HepG2 (cell line): ENCODE measurements around the gene MYO18A. TPM values are rescaled to one million over a fixed set of nuclear protein-coding genes. Genes with fewer than 3 reads are reported as not detected.

Experiments used
- ATAC-seq: fragments of 200-7000 bp; cut with Tn5 transposase; 3 replicates; pipeline ENCODE4 v1.9.1; 2020; ENCODE audit warnings: mild to moderate bottlenecking, moderate library complexity
- BruUV-seq: library from RNA; stranded (reverse); fragments of 400-500 nt; replicated peaks from 2 replicates; lab custom pipeline; 2021; lab: Mats Ljungman, UMichigan
- CTCF ChIA-PET: fragments of 300-600 bp; formaldehyde crosslinking; extraction: SDS; loops from one replicate; lab custom pipeline; 2021; ENCODE audit warnings: low total read pairs, inconsistent platforms, low intra/inter-chr PET ratio; lab: Yijun Ruan, JAX
- POLR2A ChIA-PET: fragments of 350-600 bp; sonication (Branson Sonifier 250); formaldehyde crosslinking; loops from one replicate; lab custom pipeline; 2020; ENCODE audit warnings: antibody characterized with exemption, inconsistent platforms; lab: Yijun Ruan, JAX
- DNase-seq: peaks from one replicate; pipeline ENCODE4 v3.0.0-alpha.2; 2015; ENCODE audit warnings: low spot score
- FAIRE-seq: peaks from 3 replicates; lab custom pipeline; 2011; peaks lifted over from hg19 to GRCh38; lab: Jason Lieb, UNC
- H2AFZ ChIP-seq: one replicate; pipeline ENCODE4 v1.6.1; 2011; ENCODE audit warnings: low read length, inconsistent platforms
- H3K27ac ChIP-seq: fragments of 300-600 bp; 3 replicates; pipeline ENCODE4 v1.8.0; 2011; ENCODE audit warnings: mixed run types, mild to moderate bottlenecking, mixed read lengths, low read length, inconsistent platforms; ENCODE audit not compliant: insufficient read depth; ENCODE audit errors: extremely low read length
- H3K27me3 ChIP-seq, 2 experiments: fragments of 200-600 bp in 1 of 2; 2 replicates in 1 of 2; 3 replicates in 1 of 2; pipeline versions ENCODE4 v1.6.0 to v1.8.0; 2011; ENCODE audit warnings: low read length in 2 of 2, mild to moderate bottlenecking in 2 of 2, moderate library complexity in 2 of 2, inconsistent platforms in 1 of 2; ENCODE audit not compliant: insufficient read depth in 2 of 2, control insufficient read depth in 1 of 2
- H3K36me3 ChIP-seq, 2 experiments: fragments of 200-600 bp in 1 of 2; replicated peaks in 1 of 2; 2 replicates in 1 of 2; 3 replicates in 1 of 2; pipeline versions ENCODE4 v1.5.1 to v1.8.0; 2011; ENCODE audit warnings: low read length in 2 of 2, inconsistent platforms in 1 of 2; ENCODE audit not compliant: insufficient read depth in 2 of 2, control insufficient read depth in 1 of 2
- H3K4me1 ChIP-seq: 2 replicates; pipeline ENCODE4 v1.5.1; 2012; ENCODE audit warnings: low read length, inconsistent platforms; ENCODE audit not compliant: insufficient read depth
- H3K4me2 ChIP-seq: 2 replicates; pipeline ENCODE4 v1.6.0; 2011; ENCODE audit warnings: low read depth, low read length, inconsistent platforms
- H3K4me3 ChIP-seq, 3 experiments: fragments of 200-600 bp in 1 of 3; sonication (generic), shearing (Covaris generic) in 1 of 3; replicated peaks in 1 of 3; 2 replicates each; pipeline ENCODE4 v1.5.1; 2011 to 2016; ENCODE audit warnings: low read length in 3 of 3, inconsistent platforms in 2 of 3, low read depth in 2 of 3, mild to moderate bottlenecking in 2 of 3, control low read depth in 1 of 3, mixed read lengths in 1 of 3; ENCODE audit not compliant: insufficient read depth in 1 of 3
- H3K79me2 ChIP-seq: one replicate; pipeline ENCODE4 v1.6.1; 2011; ENCODE audit warnings: low read length, inconsistent platforms; ENCODE audit not compliant: insufficient read depth
- H3K9ac ChIP-seq: 2 replicates; pipeline ENCODE4 v1.6.0; 2011; ENCODE audit warnings: mild to moderate bottlenecking, low read depth, low read length, inconsistent platforms; ENCODE audit not compliant: insufficient read depth
- H3K9me3 ChIP-seq: 2 replicates; pipeline ENCODE4 v1.5.1; 2012; ENCODE audit warnings: mild to moderate bottlenecking, low read length
- H4K20me1 ChIP-seq: 2 replicates; pipeline ENCODE4 v1.6.0; 2011; ENCODE audit warnings: inconsistent platforms, mild to moderate bottlenecking, low read length, moderate library complexity; ENCODE audit not compliant: insufficient read depth
- AGO2 ChIP-seq: fragments of 200-400 bp; formaldehyde crosslinking; optimal IDR thresholded peaks from 2 replicates; pipeline ENCODE3; 2017; ENCODE audit warnings: mild to moderate bottlenecking, low read depth, low read length, moderate library complexity
- CREM ChIP-seq, 2 experiments: sonication (generic) in 1 of 2; formaldehyde crosslinking in 1 of 2; IDR thresholded peaks; 2 replicates each; pipeline versions ENCODE4 v1.4.0 to v1.6.1; 2016 to 2020; ENCODE audit warnings: antibody characterized with exemption in 1 of 2, mild to moderate bottlenecking in 1 of 2, missing genetic modification reagents in 1 of 2
- HDAC2 ChIP-seq: sonication (generic); formaldehyde crosslinking; IDR thresholded peaks from 2 replicates; pipeline ENCODE4 v1.4.0; 2020; ENCODE audit warnings: missing genetic modification reagents
- HMG20B ChIP-seq: conservative IDR thresholded peaks from 2 replicates; pipeline ENCODE4 v1.6.1; 2016; ENCODE audit warnings: missing genetic modification reagents, missing compliant biosample characterization
- MZF1 ChIP-seq: sonication (generic); formaldehyde crosslinking; IDR thresholded peaks from 2 replicates; pipeline ENCODE4 v1.8.1; 2023; ENCODE audit warnings: mild to moderate bottlenecking, missing genetic modification reagents, borderline replicate concordance
- RARG ChIP-seq: sonication (generic); formaldehyde crosslinking; IDR thresholded peaks from 2 replicates; pipeline ENCODE4 v1.4.0; 2020; ENCODE audit warnings: low read depth, mild to moderate bottlenecking, missing genetic modification reagents
- SALL2 ChIP-seq: sonication (generic); formaldehyde crosslinking; IDR thresholded peaks from 2 replicates; pipeline ENCODE4 v1.8.1; 2023; ENCODE audit warnings: mild to moderate bottlenecking, missing genetic modification reagents, inconsistent platforms
- SIX4 ChIP-seq: sonication (generic); formaldehyde crosslinking; IDR thresholded peaks from 2 replicates; pipeline ENCODE4 v1.4.0; 2020; ENCODE audit warnings: missing genetic modification reagents
- SMAD9 ChIP-seq: sonication (generic); formaldehyde crosslinking; IDR thresholded peaks from 2 replicates; pipeline ENCODE4 v1.5.1; 2020; ENCODE audit warnings: mild to moderate bottlenecking, missing genetic modification reagents
- SMARCE1 ChIP-seq: fragments of 450-650 bp; IDR thresholded peaks from 2 replicates; pipeline ENCODE4 v1.6.1; 2017; ENCODE audit warnings: borderline replicate concordance
- ZNF552 ChIP-seq: sonication (generic); formaldehyde crosslinking; IDR thresholded peaks from 2 replicates; pipeline ENCODE4 v1.9.0; 2022; ENCODE audit warnings: missing genetic modification reagents, mild to moderate bottlenecking, borderline replicate concordance
- ZNF558 ChIP-seq: sonication (generic); formaldehyde crosslinking; IDR thresholded peaks from 2 replicates; pipeline ENCODE4 v1.9.0; 2022; ENCODE audit warnings: mild to moderate bottlenecking, missing genetic modification reagents, borderline replicate concordance
- ZNF562 ChIP-seq: sonication (generic); formaldehyde crosslinking; IDR thresholded peaks from 2 replicates; pipeline ENCODE4 v1.8.0; 2022; ENCODE audit warnings: missing genetic modification reagents, borderline replicate concordance
- ZNF773 ChIP-seq: sonication (generic); formaldehyde crosslinking; IDR thresholded peaks from 2 replicates; pipeline ENCODE4 v1.4.0; 2020; ENCODE audit warnings: missing genetic modification reagents, borderline replicate concordance
- ZNF841 ChIP-seq: sonication (generic); formaldehyde crosslinking; IDR thresholded peaks from 2 replicates; pipeline ENCODE4 v1.8.1; 2023; ENCODE audit warnings: missing genetic modification reagents, borderline replicate concordance
- ZNF850 ChIP-seq: sonication (generic); formaldehyde crosslinking; conservative IDR thresholded peaks from 2 replicates; pipeline ENCODE4 v1.9.0; 2021; ENCODE audit warnings: mild to moderate bottlenecking, missing genetic modification reagents
- WGBS: methylation state at CpG from one replicate; pipeline ENCODE4 v1.1.6; 2017; ENCODE audit warnings: low lambda C conversion rate; 5-methylcytosine and 5-hydroxymethylcytosine counted together
- in situ Hi-C: cut with HindIII; loops from 2 replicates; pipeline ENCODE4 v1.10.0; 2017; ENCODE audit warnings: low pct_unique_long_range_greater_than_20kb; ENCODE audit not compliant: extremely low pct_ligation_motif_present
- intact Hi-C: fragments of 100-400 bp; cut with micrococcal nuclease; formaldehyde crosslinking; loops from one replicate; pipeline ENCODE4 v1.10.0; 2022; ENCODE audit not compliant: unreplicated experiment
- polyA plus RNA-seq, 8 experiments: library from polyadenylated mRNA; depleted of rRNA in 3 of 8; stranded (reverse) in 7 of 8; unstranded in 1 of 8; fragments of >200 nt; fragmentation: Illumina TruSeq in 4 of 8; extraction: Trizol in 4 of 8; gene quantifications; 2 replicates each; pipeline versions ENCODE4 v1.2.1 to v1.2.3, GENCODE V29; 2011 to 2016; ENCODE audit warnings: low read depth in 4 of 8, missing spikeins in 1 of 8, mixed read lengths in 1 of 8; ENCODE audit not compliant: insufficient read depth in 1 of 8
- total RNA-seq, 5 experiments: library from RNA; depleted of rRNA; stranded (reverse); fragments of >200 nt; fragmentation: Illumina TruSeq; extraction: Trizol; gene quantifications; 2 replicates each; pipeline ENCODE4 v1.2.3, GENCODE V29; 2016; ENCODE audit warnings: low read depth in 1 of 5
- TF ChIP-seq, protein P1 (sequence below): sonication (generic); formaldehyde crosslinking; IDR thresholded peaks from 2 replicates; pipeline ENCODE4 v1.9.0; 2021; ENCODE audit warnings: missing genetic modification reagents, borderline replicate concordance

Gene MYO18A
- total and polyA plus RNA-seq, 2 of the 13 experiments (the other 11 are each of a cell fraction or from before 2014, with no cell fraction given) = 16.8 to 24.8 TPM

DNA sequence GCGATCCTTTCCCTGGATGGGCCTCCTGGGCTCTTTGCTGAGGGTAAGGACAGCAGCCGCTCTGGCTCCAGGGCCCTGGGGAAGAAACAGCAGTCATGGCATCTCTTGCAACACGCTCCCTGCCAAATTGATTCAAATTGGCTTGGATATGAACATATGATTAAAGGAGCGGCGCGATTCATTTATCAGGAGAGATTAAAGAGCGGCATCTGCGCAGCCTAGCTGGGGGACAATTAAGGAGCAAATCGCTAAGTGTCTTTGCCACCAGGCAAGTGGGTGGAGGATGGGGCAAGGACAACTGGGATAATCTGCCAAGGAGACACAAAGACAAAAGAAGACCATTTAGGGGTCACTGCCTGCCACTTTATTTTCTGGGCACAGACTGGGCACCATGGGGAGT, 109.4 kb downstream of the MYO18A start:
- no peak overlapping the region for H3K4me2 ChIP-seq
- CTCF ChIA-PET = no interaction called here
- no peak; the same call in 2 of the 3 replicates for ATAC-seq

DNA sequence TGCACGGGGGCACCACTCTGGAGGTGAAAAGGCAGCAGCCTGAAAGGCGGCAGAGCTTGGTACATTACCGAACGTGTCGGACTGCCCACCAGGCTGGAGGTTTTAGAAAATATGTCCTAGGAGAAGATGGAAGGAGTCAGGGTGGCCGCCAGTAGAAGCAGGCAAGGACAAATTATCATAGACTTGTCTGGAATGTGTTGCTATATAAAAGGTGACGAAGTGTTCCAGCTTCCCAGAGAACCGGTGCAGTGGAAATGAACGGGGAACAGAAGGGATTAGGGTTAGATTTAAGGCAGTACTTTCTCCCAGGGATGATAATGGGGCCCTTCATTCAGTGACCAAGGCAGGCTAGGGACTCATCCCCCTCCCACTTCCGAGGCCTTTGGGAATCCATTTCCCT, 109.9 kb downstream of the MYO18A start:
- no TSS peak for BruUV-seq
- ATAC-seq (no peak), DNase-seq (no peak), FAIRE-seq (no peak)
- H3K9me3 ChIP-seq = no peaks in the 10 kb centered on the region
- ChIA-PET CTCF (no interaction called here), POLR2A (no interaction called here)
- no peaks in the 10 kb centered on the region for H3K36me3 ChIP-seq
- H3K79me2 ChIP-seq = no peaks in the 10 kb centered on the region
- no peak overlapping the region for H3K4me2 ChIP-seq
- 0 out of 2 replicates have a peak, but pooled peaks cover 4% of the 10 kb centered on the region for H4K20me1 ChIP-seq
- H3K4me1 ChIP-seq = peaks cover under 1% of the 10 kb centered on the region; the same call in 1 of the 2 replicates
- no peak overlapping the region for H3K9ac ChIP-seq
- H3K27me3 ChIP-seq = no peaks in the 10 kb centered on the region
- 74% methylated on average over 10 of the region's 10 CpGs for WGBS
- no peak overlapping the region for H2AFZ ChIP-seq
- no peak overlapping the region for H3K27ac ChIP-seq
- in situ Hi-C loops = no loop called here
- H3K4me3 ChIP-seq = no peak overlapping the region
- intact Hi-C loops = loop anchor here (10.0 kb wide), 1 partner anchor 106 kb away; no protein-coding TSS in a partner anchor
- TF ChIP-seq ZNF558 (CRISPR knock-in tag) (no peak), RARG (CRISPR knock-in tag) (no peak), ZNF841 (CRISPR knock-in tag) (no peak), HDAC2 (CRISPR knock-in tag) (no peak), ZNF562 (no peak), SALL2 (CRISPR knock-in tag) (no peak), SIX4 (CRISPR knock-in tag) (no peak), ZNF850 (CRISPR knock-in tag) (no peak), MZF1 (CRISPR knock-in tag) (no peak), ZNF773 (CRISPR knock-in tag) (no peak), CREM (IDR thresholded peaks at IDR 0.05) (no peak), CREM (CRISPR knock-in tag; IDR thresholded peaks at IDR 0.05) (no peak), ZNF552 (no peak)
- TF ChIP-seq, protein P1, sequence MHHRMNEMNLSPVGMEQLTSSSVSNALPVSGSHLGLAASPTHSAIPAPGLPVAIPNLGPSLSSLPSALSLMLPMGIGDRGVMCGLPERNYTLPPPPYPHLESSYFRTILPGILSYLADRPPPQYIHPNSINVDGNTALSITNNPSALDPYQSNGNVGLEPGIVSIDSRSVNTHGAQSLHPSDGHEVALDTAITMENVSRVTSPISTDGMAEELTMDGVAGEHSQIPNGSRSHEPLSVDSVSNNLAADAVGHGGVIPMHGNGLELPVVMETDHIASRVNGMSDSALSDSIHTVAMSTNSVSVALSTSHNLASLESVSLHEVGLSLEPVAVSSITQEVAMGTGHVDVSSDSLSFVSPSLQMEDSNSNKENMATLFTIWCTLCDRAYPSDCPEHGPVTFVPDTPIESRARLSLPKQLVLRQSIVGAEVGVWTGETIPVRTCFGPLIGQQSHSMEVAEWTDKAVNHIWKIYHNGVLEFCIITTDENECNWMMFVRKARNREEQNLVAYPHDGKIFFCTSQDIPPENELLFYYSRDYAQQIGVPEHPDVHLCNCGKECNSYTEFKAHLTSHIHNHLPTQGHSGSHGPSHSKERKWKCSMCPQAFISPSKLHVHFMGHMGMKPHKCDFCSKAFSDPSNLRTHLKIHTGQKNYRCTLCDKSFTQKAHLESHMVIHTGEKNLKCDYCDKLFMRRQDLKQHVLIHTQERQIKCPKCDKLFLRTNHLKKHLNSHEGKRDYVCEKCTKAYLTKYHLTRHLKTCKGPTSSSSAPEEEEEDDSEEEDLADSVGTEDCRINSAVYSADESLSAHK (CRISPR knock-in tag) = no peak

More for the DNA sequence above, 109.4 kb downstream of the MYO18A start:
- H3K79me2 ChIP-seq = no peaks in the 10 kb centered on the region
- TF ChIP-seq SMARCE1 (no peak), HMG20B (no peak), SMAD9 (no peak), AGO2 (no peak)
- POLR2A ChIA-PET = no interaction called here
- H4K20me1 ChIP-seq = peaks cover 8% of the 10 kb centered on the region; the same call in 1 of the 2 replicates
- no peak overlapping the region for H3K4me3 ChIP-seq
- peaks cover 5% of the 10 kb centered on the region for H3K4me1 ChIP-seq
- H3K27me3 ChIP-seq = no peaks in the 10 kb centered on the region
- no peaks in the 10 kb centered on the region for H3K9me3 ChIP-seq
- no peak overlapping the region for H2AFZ ChIP-seq
- H3K36me3 ChIP-seq = no peaks in the 10 kb centered on the region
- intact Hi-C loops (loop anchor here (1.0 to 10.0 kb wide), 2 partner anchors 25 to 106 kb away; no protein-coding TSS in a partner anchor), in situ Hi-C loops (no loop called here)
- no peak for DNase-seq
- WGBS = 87% methylated on average over 9 of the region's 9 CpGs
- BruUV-seq = no TSS peak
- H3K9ac ChIP-seq = no peak overlapping the region
- no peak overlapping the region for H3K27ac ChIP-seq
- FAIRE-seq = no peak
